Measurements from ENCODE around the gene SEC61B. TPM values are rescaled to one million over a fixed set of nuclear protein-coding genes. Genes with fewer than 3 reads are reported as not detected.

Gene SEC61B
- total RNA-seq, 2 experiments from 2014 or later = 81.0 to 139 TPM

DNA sequence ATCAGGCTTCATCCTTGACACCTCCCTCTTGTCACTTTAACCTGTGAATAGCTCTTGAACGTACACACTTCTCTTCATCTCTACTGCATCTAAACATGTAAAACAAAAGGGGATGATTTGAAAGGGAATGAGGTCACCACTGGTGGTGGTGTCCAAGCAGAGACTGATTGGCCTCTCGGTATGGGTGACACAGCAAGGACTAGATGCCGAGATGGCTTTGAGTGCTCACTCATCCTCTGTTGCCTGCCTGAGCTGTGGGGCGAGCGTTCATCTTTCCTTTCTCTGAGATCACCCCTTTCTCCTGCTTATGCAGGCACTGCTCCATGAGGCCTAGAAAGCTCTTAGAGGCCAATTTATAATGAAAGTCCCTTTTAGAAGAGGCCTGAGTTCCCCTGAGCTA, 51.9 kb downstream of the SEC61B start:
- no peak overlapping the region for H3K27ac Mint-ChIP-seq
- no peaks in the 10 kb centered on the region for H3K4me1 Mint-ChIP-seq
- CTCF ChIA-PET = no interaction called here
- peaks cover 11% of the 10 kb centered on the region for H3K27me3 Mint-ChIP-seq
- H3K9me3 Mint-ChIP-seq (ENCODE audit: low read depth) = no peaks in the 10 kb centered on the region
- no peaks in the 10 kb centered on the region for H3K36me3 Mint-ChIP-seq (ENCODE audit: low read depth)
- intact Hi-C loops (cut with DNase I, micrococcal nuclease) = no loop called here
- no peak overlapping the region for H3K4me3 Mint-ChIP-seq
- no peak for DNase-seq
- ATAC-seq = no peak
- POLR2A ChIA-PET = interaction anchor here (0.6 kb wide), 1 partner anchor 222 kb away, joined by 3 read pairs; no protein-coding TSS in a partner anchor

DNA sequence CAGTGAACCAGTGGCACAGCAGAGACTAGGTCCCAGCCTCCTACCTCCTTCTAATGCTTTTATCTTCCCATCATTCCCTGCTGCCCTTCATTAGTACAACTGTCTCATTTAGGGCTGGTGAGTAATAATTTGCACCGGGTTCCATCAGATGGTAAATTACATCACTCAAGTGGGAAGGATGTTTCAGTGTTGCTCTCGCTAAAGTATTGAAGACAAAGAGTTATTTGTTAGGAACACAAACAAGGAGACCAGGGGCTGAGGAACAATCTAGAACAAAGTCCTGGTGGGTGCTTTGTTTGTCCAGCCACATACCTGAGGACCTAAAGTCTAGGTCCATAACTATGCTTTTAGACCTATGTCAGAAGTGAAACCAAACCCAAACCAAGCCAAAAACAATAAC, 52.4 kb downstream of the SEC61B start:
- CTCF ChIA-PET = no interaction called here
- intact Hi-C loops (cut with DNase I, micrococcal nuclease) = no loop called here
- DNase-seq (no peak), ATAC-seq (no peak)
- Mint-ChIP-seq H3K4me1 (no peaks in the 10 kb centered on the region), H3K9me3 (ENCODE audit: low read depth) (no peaks in the 10 kb centered on the region), H3K36me3 (ENCODE audit: low read depth) (no peaks in the 10 kb centered on the region), H3K4me3 (no peak overlapping the region), H3K27me3 (peaks cover 11% of the 10 kb centered on the region), H3K27ac (no peak overlapping the region)
- POLR2A ChIA-PET = interaction anchor here (0.6 kb wide), 1 partner anchor 222 kb away, joined by 3 read pairs; no protein-coding TSS in a partner anchor

Other genes with a start within 250 kb of the SEC61B start
- 10 to 100 TPM; 18.6 to 19.3 TPM for gene TGFBR1, start 117.2 kb upstream of the SEC61B start, total RNA-seq
- gene ALG2, start 340 bp upstream of the SEC61B start, total RNA-seq = 10 to 100 TPM; 22.8 to 31.1 TPM

Measured in activated CD4-positive, alpha-beta T cell treated with anti-CD3 and anti-CD28 coated beads for 36 hours (primary cell).